HT1080 (cell line): ENCODE data around the gene EPS15. TPM values are rescaled to one million over a fixed set of nuclear protein-coding genes. Genes with fewer than 3 reads are reported as not detected.
A peak's percentile ranks its signal among the peaks of the same experiment; 100 is the strongest.
"Not testable (repeated sequence)": the region's sequence is repeated elsewhere in the genome, so short reads cannot be mapped to it uniquely, and the experiment has no call there.

Experiments used
- DNase-seq: peaks from one replicate; pipeline ENCODE4 v3.0.0-alpha.2; 2015; ENCODE audit warnings: low read depth
- total RNA-seq: library from RNA; depleted of rRNA; stranded (reverse); fragments of >200 nt; shearing (Covaris generic); gene quantifications from 2 replicates; pipeline ENCODE4 v1.2.3, GENCODE V29; 2014

EPS15 gene
- total RNA-seq, 1 experiment from 2014 or later = 20.8 TPM

DNA sequence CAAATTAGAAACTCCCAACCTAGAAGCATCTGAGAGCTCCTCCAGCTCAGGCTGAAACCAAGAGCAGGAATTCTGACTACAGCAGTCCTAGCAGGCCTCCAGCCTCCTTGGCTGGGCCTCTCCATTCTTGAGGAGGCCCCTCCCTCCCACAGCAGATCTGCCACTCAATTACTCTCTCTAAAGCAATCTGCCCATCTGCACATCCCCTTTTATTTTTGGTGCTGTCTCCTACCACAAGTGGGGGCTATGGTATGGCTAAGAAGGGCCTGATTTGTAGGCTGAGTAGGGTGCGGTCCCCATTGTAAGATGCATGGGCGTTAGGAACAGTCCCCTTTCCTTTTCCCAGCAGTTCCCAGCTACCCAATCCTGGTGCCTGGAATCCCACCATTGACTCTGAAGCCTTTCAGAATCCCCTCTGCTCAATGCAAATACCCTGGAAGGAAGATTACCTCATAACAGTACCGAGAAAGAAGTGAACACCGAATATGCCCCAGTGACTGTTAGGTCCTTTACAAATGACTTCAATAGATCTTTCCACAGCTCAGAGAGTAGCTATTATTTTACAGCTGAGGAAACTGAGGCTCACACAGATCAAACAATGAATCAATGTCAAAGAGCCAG lies 177.1 kb downstream of the EPS15 start:
- DNase-seq = peak; percentile 13

DNA sequence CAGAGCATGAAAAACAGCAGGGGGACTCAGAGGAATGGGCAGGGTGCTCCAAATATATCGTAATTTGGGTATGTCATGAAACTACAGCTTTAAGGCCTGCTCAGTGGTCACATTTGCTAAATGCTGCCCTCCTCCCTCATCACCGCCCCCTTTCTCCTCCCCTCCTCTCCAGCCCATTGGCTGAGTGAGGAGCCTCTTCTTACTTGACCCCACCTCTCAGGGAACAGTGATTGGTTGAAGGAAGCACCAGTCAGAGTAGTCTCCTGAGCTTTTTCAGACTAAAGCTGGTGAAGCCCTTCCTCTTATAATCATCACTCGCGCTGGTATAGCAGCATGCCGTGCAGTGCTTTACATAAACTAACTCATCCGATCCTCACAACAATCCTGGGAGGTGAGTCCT lies 178.7 kb downstream of the EPS15 start:
- DNase-seq = no peak

DNA sequence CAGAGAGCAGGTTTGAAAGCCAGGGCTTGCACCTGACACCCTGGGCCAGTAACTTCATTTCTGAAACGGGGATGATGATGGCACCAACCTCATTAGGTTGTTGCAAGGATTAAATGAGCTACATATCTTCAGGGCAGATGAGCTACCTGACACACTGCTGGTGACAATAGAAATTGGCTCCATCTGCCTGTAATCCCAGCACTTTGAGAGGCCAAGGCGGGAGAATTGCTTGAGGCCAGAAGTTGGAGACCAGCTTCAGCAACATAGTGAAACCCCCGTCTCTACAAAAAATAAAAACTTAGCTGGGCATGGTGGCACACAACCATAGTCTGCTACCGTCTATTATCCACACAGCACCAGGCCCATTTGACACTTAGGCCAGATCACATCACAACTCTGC lies 182.4 kb downstream of the EPS15 start:
- no peak for DNase-seq

DNA sequence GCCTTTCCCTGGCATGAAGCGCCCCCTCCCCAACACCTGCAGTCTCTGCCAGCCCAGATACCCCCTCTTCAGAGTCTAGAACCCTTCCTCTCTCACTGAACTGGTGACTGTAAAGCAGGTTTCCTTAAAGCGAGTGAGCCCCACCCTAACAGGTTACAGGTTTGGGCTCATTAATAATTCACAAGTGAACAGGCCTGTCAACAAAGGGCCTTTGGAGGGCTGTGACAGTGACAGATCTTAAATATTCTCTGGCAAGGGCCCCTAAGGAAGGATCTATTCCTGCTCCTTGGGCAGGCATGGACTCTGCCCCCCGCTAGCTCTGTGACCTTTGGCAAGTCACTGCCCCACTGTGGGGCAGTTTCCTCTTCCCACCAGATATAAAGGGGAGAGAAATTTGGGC lies 183.1 kb downstream of the EPS15 start:
- no peak for DNase-seq

DNA sequence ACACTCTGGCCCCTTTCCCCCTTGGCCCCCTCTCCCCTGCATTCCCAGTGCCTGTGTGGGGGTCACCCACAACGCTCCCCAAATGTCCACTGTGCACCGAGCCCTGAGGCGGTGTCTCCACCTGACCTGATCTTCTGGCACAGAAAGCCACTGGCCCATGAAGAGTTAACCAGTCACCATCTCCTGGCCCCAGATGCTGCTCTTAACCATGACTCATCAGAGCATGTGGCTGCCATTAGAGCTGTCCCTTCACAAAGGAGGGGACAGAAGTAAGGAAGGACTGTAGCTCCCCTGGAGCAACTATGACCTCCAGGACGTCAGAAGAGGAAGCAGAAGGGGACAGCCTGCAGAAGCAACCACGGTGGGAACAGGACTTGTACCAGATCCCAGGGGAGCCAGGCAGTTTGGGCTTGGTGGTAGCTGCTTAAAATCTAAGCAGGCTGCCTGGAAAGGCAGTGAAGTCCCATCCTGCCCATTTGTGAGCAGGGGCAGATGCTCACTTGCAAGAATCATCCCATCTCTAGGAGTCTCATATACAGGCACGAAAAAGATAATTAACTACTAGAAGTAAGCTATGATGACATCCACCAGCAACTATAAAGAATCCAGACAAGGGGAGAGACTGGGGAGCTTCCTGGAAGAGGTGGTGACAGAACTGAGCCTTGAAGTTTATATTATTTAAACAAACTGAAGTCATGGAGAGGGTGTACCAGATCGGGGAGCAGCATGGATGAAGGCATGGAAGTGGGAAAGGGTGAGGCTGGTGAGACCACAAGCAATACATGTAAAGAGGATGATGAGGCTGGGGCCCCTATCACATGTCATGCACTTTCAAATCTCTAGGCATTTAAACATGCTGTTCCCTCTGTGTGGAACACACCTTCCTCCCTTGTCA lies 187.6 kb downstream of the EPS15 start:
- peak; percentile 63 for DNase-seq

DNA sequence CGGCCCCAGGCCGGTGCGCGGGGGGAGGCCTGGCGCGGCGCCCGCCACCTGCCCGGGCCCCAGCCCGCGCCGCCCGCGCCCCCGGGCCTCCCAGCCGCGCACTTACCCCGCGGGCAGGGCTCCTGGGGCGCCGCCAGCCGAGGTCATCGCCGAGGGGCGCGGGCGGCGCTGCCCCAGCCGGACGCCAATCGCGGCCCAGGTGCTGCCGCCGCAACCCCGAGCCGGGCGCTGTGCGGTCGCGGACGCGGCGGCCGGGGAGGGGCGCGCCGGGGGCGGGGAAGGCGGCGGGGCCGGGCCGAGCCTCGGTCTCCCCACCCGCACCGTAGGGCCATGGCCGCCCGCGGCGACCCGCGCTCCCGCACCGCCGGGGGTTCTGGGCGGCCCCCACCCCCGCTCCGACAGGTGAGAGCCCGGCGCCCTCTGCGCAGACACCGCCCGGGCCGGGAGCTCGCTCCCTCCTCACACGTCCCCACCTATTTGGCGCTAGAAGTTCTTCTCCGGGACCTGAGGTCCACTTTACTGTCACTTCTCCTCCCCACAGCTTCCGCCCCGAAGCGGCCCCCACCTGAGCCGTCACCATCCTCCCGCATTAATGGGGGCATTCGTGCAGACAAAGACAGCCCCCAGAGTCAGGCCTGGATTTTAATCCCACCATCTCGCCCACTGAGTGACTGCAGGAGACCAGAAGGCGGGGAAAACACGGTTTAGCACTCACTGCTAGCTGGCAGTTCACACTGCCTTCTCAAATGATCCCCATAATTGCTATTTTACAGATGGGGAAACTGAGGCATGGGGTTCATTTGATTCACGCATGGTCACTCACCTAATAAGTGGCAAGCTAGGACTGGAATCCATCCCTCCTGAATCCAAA lies 188.5 kb downstream of the EPS15 start, which contains the start of gene TTC39A:
Gene TTC39A (minus strand): TSS at position 232 of the 871 bp plus-strand sequence. CDS start 85 bp downstream, at position 147.
- DNase-seq = no peak

DNA sequence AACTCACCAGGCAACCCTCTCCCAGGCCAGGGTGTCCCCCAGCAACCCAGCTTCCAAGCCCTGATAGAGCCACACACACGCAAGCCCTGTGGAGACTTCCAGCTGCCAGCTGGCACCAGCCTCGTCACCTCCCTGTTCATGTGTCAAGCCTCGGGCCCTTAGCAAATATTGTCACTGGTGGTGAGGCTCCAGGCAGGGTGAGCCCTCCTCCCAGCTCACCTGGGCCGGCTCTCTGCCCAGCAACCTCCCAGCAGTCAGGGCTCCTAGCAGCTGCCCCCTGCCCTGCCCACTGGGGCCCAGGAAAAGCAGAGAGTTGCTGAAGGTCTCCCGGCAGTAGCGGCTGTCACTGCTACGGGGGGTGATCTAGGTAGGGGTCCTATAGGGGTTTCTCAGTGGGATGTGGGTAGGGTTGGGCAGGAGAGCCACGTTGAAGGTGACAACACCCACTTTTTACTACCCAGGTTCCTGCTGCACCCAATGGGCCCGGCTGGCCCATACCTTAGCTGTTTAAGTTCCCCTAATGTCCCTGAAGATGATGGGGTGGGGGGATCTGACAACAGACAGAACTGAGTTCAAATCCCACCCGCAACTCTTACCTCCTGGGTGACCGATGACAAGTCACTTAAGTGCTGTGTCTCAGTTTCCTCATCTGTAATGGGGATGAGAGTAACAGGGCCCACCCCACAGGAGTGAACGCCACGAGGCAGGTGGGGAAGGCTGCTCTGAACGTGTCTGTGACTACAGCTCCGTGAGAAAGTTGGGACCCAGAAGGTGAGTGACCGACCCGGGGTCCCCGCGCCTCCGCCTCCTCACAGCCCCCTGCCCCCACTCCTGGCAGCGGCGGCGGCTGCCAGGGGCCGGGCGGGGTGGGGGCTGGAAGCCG lies 189.4 kb downstream of the EPS15 start:
- no peak for DNase-seq

DNA sequence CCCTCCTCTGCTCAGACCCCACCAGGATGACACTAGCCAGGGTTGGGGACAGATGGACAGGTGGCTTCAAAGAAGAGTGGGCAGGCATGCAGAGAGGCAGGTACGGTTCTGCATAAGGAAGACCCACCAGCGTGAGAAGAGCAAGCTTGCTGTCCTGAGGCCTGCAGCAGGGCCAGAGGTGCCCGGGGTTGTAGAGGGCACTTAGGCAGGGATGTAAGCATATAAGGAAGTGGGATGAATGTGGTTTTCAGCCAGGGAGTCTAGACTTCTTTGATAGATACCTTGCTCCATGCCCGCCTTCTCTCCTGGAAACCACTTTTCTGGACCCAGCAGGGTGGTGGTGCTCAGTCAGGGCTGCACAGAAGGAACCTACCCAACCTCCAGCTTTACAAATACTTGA lies 190.1 kb downstream of the EPS15 start:
- no peak for DNase-seq

DNA sequence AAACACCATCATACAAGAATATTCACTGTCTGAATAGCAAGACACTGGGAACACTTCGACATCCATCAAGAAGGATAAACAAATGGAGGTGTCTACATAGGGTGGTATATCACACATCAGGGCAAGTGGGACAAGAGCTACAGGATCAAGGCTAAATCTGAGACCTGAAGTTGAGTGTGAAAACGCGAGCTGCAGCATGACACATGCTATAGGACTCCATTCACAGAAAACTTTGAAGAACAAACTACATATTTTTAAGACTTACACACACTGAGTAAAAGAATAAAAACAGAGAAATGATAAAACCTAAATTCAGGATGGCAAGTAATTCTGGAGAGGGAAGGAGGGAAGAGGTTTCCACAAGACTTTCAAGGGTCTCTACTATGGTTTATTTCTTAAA lies 190.8 kb downstream of the EPS15 start:
- DNase-seq = no peak

DNA sequence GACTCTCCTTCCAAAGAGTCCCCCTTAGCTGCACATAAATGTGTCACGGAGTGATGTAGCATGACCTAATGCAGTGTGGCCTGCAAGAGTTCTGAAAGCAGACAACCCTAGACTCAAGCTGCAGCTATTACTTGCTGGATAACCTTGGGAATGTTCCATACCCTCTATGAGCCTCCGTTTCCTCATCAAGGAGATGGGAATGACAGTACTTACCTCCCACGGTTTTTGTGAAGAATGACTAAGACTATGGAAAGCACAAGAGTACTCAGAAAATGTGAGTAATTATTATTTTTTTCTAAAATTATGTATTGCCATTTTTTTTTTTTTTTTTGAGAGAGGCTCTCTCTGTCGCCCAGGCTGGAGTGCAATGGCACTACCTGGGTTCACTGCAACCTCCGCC lies 191.7 kb downstream of the EPS15 start:
- no peak for DNase-seq

DNA sequence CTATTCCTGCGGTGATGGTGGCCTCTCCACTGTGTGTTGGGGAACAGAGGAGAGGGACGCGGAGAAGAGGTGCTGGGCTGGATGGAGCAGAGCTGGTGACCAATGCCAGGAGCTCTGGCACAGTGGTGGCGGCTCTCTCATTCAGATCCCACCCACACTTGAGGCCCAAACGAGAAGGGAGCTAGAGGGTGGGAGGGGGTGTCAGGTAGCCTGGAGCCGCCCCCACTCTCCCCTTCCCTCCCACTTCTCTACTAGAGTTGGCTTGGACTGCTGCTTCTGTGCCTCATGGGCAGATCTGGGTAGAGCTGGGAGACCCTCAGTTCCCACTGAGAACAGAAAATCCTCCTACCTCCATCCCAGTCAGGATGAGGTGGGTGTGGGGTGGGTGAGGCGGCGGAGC lies 192.2 kb downstream of the EPS15 start:
- DNase-seq = no peak

DNA sequence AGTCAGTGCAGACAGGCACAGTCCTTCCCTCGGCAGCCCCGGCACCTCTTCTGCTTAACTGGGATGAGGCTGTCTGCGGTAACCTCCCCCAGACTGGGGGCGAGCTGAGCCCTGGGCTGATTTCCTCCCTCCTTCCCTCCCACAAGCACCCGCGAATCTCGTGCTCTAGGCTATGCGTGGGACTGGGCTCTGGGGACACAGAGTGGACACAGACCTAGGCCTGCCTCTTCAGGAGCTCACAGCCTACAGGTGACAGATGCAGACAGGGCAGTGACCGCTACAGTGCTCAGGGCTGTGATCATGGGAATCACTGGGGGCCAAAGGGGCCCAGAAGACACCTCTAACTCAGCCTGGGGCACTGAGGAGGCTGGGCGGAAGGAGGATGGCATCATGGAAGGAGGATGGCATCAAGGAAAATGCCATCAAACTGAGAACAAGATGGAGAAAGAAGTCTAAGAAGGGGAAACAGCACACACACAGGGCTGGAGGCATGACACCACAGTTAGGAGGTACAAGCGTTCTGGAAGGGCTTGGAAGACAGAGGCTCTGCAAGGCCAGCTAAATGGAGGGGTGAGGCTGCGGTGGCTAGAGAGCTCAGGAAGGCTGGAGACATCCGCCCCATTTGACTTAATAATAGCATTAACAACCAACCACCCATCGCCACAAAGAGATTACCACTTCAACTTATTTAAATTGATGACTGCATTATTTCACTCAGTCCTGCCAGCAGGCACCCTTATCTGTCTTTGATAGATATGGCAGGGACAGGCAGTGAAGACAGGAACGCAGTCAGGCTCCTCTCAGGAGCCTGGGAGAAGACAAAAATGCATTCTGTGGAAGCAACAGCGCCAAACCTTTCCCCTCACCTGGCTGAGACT lies 192.9 kb downstream of the EPS15 start:
- no peak for DNase-seq

DNA sequence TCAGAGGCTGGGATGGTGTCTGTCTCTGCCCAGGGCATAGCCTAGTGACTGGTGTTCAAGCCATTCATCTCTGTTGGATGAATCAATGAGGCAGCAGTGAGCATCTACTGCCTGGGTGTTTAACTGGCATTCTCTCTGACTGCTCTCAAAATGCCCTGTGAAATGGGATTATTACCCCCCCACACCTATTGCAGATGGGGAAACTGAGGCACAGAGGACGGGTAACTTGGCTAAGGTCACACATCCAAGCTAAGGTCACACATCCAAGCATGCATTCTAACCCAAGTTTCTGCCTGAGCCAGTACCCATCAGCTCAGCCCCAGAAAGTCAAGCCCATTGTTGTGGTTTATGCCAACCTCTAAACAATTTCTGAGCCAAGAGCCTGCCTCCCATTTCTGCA lies 193.7 kb downstream of the EPS15 start:
- DNase-seq = no peak

DNA sequence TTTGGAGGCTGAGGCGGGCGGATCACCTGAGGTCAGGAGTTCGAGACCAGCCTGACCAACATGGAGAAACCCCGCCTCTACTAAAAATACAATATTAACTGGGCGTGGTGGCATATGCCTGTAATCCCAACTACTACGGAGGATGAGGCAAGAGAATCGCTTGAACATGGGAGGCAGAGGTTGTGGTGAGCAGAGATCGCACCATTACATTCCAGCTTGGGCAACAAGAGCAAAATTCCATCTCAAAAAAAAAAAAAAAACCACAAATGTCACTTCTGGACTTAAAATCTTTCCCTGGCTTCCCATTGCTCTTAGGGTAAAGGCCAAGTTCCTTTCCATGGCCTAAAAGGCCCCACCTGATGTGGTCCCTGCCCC lies 194.1 kb downstream of the EPS15 start:
- DNase-seq = not testable (repeated sequence)

DNA sequence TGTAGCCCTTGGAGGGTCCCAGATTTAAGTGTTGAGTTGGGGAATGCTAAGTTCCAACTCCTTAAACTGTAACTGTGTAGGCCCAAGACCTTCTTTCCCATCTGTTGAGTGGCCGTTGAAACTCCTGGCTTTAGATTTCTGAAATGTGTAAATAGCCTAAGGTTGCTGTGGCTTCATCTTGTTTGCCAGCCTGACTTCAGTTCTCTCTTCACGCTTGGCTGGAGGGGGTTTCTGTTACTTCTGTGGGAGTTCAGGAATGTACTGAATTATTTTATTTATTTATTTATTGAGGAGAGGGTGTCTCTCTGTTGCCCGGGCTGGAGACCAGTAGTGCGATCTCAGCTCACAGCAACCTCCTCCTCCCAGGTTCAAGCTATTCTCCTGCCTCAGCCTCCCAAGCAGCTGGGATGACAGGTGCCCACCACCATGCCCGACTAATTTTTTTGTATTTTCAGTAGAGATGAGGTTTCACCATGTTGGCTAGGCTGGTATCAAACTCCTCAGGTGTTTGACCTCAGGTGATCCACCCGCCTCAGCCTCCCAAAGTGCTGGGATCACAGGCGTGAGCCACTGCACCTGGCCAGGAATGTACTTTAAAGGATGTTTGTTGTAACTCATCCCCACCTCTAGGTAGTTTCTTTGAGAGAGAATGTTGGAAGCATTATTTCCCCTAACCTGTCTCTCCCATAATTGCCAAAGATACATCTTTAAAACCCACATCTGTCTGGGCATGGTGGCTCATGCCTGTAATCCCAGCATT lies 194.6 kb downstream of the EPS15 start:
- DNase-seq = no peak

DNA sequence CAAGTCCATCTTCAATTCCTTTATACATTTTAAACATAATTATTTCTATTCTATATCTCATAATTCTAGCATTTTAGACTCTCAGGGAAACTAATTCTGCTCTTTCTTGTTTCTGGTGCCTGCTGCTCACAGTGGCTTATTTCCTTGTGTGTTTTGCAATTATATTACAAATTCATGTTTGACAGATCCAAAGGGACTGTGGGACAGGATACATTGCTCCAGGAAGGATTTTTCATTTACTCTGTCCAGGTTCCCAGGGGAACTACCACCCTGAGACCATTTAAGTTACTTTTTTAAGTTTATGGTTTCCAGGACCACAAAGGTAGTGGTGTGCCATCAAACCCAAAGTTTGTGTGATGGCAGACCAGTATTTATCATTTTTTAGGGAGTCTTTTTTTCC lies 195.3 kb downstream of the EPS15 start:
- no peak for DNase-seq

DNA sequence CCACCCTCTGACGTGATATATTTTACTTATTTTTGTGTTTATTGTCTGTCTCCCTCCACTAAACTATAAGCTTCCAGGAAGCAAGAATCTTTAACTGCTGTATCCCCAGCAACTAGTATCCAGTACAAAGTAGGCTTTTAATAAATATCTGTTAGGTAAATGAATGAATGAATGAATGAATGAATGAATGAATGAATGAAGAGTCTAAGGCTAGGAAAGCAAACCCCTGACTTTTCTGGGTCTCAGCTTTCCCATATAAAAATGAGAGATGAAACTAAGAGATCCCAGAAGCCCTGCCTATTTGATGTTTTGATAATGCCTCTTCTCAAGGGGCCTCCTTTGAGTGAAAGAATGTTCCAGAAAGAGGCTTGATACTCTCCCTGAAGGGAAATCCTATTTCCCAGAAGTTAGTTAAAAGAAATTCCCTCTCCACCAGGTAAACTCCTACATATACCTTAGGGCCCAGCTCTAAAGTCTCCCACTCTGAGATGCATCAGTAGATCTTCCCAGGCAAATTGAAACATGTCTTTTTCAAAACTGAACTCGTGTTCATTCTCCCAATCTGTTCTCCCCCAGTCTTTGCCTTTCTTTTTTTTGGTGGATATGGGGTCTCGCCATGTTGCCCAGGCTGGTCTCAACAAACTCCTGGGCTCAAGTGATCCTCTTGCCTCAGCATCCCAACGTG lies 196.5 kb downstream of the EPS15 start:
- no peak for DNase-seq

DNA sequence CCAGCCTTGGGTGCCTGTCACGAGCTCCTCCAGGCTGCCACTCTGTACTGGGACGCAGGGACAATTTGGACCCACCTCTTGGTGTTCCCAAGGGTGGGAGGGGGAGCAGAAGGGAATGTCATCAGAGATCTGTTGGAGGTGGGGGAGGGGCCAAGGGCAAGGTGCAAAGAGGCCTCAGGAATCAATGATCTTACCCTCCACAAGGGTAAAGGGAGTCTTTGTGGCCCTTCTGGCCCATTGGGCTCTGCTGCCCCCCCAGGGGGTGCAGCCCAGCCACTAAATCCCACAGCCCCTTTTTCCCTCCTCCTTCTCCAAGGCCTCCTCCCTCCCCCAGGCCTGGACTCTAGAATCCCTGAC lies 197.2 kb downstream of the EPS15 start:
- DNase-seq = no peak
